GM18873 (cell line): Measurements from ENCODE around the gene DIO2.

Experiments used
- ATAC-seq: cut with Tn5 transposase; IDR thresholded peaks from one replicate; pipeline ENCODE4 v1.9.1; 2021; ENCODE audit warnings: mild to moderate bottlenecking, moderate library complexity, moderate number of reproducible peaks; ENCODE audit not compliant: unreplicated experiment, low FRiP score

Gene DIO2

DNA sequence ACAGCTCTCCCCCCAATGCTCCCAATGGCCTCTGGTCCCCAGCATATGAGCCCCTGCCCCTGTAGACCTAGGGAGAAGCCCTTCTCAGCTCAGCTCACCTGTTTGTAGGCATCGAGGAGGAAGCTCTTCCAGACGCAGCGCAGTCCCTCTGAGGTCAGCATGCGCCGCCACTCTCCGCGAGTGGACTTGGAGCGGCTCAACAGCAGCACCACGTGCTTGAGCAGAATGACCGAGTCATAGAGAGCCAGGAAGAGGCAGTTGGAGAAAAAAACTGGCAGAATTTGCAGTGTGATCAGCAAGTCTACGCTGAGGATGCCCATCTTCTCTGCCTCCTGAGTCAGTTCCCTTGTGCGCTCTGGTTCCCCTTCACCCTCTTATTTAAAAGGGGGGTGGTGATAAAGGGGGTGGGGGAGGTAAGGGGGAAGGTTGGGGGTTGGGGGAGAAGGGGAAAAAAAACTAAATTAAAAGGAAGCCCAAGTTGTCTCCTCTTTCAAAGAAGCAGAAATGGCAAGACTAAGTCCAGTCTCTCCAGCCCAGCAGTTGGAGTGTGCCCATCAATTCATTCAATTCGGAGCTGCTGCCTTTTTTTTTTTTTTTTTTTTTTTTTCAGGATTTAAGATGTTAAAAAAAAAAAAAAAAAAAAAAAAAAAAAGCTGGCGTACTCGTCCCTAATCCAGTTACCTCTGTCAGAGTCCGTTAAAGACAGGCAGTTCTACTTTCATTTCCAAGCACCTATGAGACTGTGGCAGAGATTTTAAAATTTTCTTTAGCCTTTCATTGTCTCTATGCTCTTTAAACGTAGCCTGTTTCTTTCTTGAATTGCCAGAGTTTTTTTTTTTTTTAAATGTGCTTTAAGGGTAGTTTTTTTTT is at the start of gene DIO2:
TSS of gene DIO2 (minus strand) at position 352 of the 870 bp plus-strand sequence. CDS start at position 320, 32 bp downstream.
- no peak for ATAC-seq

GRCh38 chr14:80260645-80261044 is 49.3 kb upstream of the DIO2 start:
- ATAC-seq, result no peak

- ATAC-seq, result no peak
Observed at GRCh38 chr14:80239631-80240030, 28.3 kb upstream of the DIO2 start.

GRCh38 chr14:80237143-80237542 is 25.8 kb upstream of the DIO2 start:
- ATAC-seq, result no peak

GRCh38 chr14:80233470-80234089 is 22.3 kb upstream of the DIO2 start:
- no peak for ATAC-seq

DNA sequence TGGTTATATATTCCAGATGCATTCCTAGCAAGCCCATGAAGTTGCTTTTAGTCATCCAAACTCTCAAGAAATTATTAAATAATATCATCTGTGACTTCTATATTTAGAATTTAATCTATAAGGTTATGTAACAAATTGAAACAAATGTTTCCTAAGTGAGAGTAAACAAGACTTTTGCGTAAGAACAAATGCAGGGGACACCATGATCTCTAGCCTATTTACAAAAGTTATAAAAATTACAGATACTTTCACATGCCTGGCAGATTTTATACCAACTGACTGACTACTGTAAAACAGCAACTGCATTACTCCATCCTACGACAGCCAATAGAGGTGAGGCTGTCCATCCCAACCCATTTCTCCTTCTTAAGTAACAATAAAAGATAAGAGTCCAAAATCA is 20.4 kb upstream of the DIO2 start:
- no peak for ATAC-seq

DNA sequence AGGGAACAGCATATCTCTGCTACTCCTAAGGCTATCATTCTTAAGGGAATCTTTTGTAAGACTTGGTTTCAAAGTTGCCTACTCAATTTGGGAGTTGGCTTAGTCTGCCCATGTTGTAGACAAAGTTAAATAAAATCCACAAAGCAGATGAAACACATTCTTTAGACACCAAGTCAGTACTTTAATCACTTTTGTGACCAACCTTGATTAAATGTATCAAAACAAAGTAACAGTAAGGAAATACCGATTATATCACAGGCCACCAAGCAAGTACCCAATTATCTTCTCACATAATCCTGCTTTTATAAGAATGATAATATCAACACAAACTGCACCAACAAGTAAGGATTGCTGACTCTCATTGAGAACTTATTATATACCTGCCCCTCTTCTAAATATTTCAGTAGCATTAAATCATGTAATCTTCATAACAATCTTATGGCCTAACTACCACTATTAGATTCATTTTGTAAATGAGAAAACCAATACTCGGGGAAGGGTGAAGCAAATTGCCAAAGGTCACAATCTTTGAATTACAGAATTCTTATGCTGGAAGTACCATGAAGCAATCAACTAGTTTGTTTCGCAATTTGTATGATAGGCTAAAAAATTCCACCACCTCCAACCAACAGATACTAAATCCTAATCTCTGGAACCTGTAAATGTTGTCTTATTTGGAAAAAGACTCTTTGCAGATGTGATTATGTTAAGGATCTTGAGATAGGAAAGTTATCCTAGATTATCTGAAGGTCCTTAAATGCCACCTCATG is 12.6 kb upstream of the DIO2 start:
- no peak for ATAC-seq

DNA sequence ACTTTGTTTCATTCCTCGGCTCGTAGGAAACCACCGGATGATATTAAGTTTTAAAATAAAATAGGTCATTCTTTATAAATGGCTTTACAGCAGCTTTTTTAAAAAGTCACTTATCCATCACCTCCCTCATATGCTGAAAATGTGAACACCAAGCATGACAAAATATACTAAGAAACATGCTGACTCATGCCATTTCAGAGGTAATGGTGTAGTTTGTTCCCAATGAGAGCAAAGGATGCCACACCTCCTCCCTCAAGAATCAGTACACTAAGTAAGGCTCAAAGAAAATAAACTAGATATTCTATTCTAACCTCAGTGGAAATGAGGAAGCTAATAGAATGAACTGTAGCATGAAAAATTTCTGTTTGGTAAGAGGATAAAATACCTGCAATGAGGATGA is 5.5 kb upstream of the DIO2 start:
- no peak for ATAC-seq

DNA sequence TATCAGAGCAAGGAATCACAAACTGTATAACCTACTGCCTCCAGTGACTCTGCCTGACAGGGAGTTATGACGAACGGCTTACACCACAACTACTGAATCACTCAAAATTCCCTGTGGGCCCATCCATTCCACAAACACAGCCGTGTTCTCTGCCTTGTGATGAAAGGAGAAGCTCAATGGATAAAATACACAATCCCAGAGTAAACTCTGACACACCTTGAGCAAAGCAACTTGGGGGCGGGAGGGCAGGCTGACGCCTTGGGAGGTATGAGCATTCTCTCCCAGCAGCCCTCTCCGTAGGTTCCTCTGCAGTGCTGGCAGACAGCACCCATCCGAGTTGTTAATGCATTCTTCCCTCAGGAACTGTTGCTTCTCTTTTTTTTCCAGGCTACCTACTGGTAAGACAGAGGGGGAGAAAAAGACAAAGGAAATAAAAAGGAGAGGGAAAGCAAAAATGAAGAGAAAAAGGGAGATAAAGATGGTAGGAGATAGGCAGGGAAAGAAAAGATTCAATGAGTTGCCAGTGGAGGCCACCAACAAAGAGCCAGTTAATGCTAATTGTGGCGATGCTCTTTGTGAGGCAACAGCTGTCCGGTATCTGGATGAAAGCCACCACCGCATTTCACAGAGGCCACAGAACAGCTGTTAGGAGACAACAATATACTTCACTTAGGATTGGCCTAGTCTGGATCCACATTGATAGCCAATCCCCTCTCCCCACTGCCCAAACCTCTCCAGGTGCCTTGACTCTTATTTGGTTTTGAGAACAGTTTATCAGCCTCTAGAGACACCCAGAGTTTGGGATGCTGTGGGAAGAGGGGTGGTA is 4.7 kb upstream of the DIO2 start:
- no peak for ATAC-seq

- no peak for ATAC-seq
Observed at GRCh38 chr14:80215081-80215480, 3.8 kb upstream of the DIO2 start.

DNA sequence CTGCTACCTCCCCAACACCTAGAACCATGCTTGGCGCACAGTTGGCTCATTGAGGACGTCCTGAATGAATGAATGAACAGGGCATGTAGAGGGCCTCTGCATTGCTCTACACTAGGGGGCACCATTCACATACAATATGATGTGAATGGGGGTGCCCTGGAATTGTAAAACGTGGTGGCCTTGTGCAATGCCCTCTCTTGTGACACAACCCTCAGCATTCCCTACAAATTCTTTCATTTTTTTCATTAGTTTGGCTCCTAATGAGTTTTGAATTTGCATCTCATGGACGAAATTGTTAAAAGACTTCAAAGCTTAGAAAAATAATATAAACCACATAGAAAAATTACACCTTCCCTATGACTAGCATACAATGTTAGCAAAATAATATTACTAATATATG is 2.3 kb upstream of the DIO2 start:
- no peak for ATAC-seq

- ATAC-seq, result no peak
Observed at GRCh38 chr14:80212023-80212397, 706 bp upstream of the DIO2 start.

GRCh38 chr14:80208461-80208860 is 2.8 kb downstream of the DIO2 start:
- ATAC-seq, result no peak

- ATAC-seq, result no peak
Observed at GRCh38 chr14:80206351-80207080, 4.8 kb downstream of the DIO2 start.

GRCh38 chr14:80202888-80203562 is 8.3 kb downstream of the DIO2 start:
- no peak for ATAC-seq

GRCh38 chr14:80200093-80200492 is 11.2 kb downstream of the DIO2 start:
- no peak for ATAC-seq

GRCh38 chr14:80188571-80188970 is 22.7 kb downstream of the DIO2 start:
- no peak for ATAC-seq

GRCh38 chr14:80186301-80186800 is 25.0 kb downstream of the DIO2 start:
- no peak for ATAC-seq

DNA sequence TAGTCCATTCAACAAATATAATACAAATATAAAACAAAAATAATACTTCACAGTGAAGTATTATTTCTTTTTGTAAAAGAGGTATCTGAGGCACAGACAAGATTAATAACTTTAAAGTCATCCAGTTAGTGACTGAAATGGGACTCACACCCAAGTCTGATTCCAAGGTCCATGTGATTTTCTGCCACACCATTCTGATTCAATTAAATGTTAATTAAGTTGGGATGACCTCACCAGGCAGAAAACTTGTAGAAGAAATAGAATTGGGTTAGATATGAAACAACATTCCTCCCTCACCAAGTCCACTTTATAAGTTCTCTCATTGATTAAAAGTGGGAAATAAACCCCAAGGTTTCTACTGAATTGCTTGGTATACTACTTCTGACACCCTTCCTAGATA is 34.4 kb downstream of the DIO2 start:
- ATAC-seq, result no peak
